Bone marrow (tissue), 2 donors: ENCODE data around the gene NPFF.
"Not testable (repeated sequence)": the region's sequence is repeated elsewhere in the genome, so short reads cannot be mapped to it uniquely, and the experiment has no call there.

ENCODE experiments used
- DNase-seq, 2 donors: peaks; one replicate each; lab custom pipeline; 2025; lab: John Stamatoyannopoulos, UW

NPFF gene

GRCh38 chr12:53495903-53496751 lies 11.2 kb downstream of the NPFF start:
- DNase-seq = no peak

- DNase-seq = no peak
Measured at GRCh38 chr12:53493610-53494391, 13.5 kb downstream of the NPFF start.

- peak; percentile 59 to 82 for DNase-seq
Measured at GRCh38 chr12:53492830-53493609, 14.3 kb downstream of the NPFF start.

GRCh38 chr12:53492188-53492587 lies 15.1 kb downstream of the NPFF start:
- no peak for DNase-seq

- DNase-seq = no peak
Measured at GRCh38 chr12:53489242-53489864, 17.9 kb downstream of the NPFF start.

- DNase-seq = no peak
Measured at GRCh38 chr12:53486736-53487487, 20.4 kb downstream of the NPFF start.

GRCh38 chr12:53485955-53486735 lies 21.1 kb downstream of the NPFF start:
- no peak for DNase-seq

- DNase-seq = no peak
Measured at GRCh38 chr12:53484686-53485575, 22.4 kb downstream of the NPFF start.

- no peak for DNase-seq
Measured at GRCh38 chr12:53483979-53484377, 23.3 kb downstream of the NPFF start.

GRCh38 chr12:53483225-53483978 lies 23.9 kb downstream of the NPFF start:
- no peak for DNase-seq

GRCh38 chr12:53482626-53483168 lies 24.6 kb downstream of the NPFF start:
- no peak for DNase-seq

- no peak for DNase-seq
Measured at GRCh38 chr12:53481939-53482586, 25.2 kb downstream of the NPFF start.

- DNase-seq = not testable (repeated sequence)
Measured at GRCh38 chr12:53481458-53481857, 25.8 kb downstream of the NPFF start.

- no peak for DNase-seq
Measured at GRCh38 chr12:53480491-53481442, 26.5 kb downstream of the NPFF start.

- DNase-seq = no peak
Measured at GRCh38 chr12:53479331-53479730, 28.0 kb downstream of the NPFF start.

GRCh38 chr12:53478865-53479264 lies 28.4 kb downstream of the NPFF start:
- DNase-seq = no peak
